HepG2 (cell line): ENCODE measurements around the gene SMARCA4. TPM values are rescaled to one million over a fixed set of nuclear protein-coding genes. Genes with fewer than 3 reads are reported as not detected.

ENCODE experiments used
- ATAC-seq: fragments of 200-7000 bp; cut with Tn5 transposase; 3 replicates; pipeline ENCODE4 v1.9.1; 2020; ENCODE audit warnings: mild to moderate bottlenecking, moderate library complexity
- BruUV-seq: library from RNA; stranded (reverse); fragments of 400-500 nt; replicated peaks from 2 replicates; lab custom pipeline; 2021; lab: Mats Ljungman, UMichigan
- CTCF ChIA-PET: fragments of 300-600 bp; formaldehyde crosslinking; extraction: SDS; loops from one replicate; lab custom pipeline; 2021; ENCODE audit warnings: low total read pairs, inconsistent platforms, low intra/inter-chr PET ratio; lab: Yijun Ruan, JAX
- POLR2A ChIA-PET: fragments of 350-600 bp; sonication (Branson Sonifier 250); formaldehyde crosslinking; loops from one replicate; lab custom pipeline; 2020; ENCODE audit warnings: antibody characterized with exemption, inconsistent platforms; lab: Yijun Ruan, JAX
- DNase-seq: peaks from one replicate; pipeline ENCODE4 v3.0.0-alpha.2; 2015; ENCODE audit warnings: low spot score
- FAIRE-seq: peaks from 3 replicates; lab custom pipeline; 2011; peaks lifted over from hg19 to GRCh38; lab: Jason Lieb, UNC
- H2AFZ ChIP-seq: one replicate; pipeline ENCODE4 v1.6.1; 2011; ENCODE audit warnings: low read length, inconsistent platforms
- H3K27ac ChIP-seq: fragments of 300-600 bp; 3 replicates; pipeline ENCODE4 v1.8.0; 2011; ENCODE audit warnings: mixed run types, mild to moderate bottlenecking, mixed read lengths, low read length, inconsistent platforms; ENCODE audit not compliant: insufficient read depth; ENCODE audit errors: extremely low read length
- H3K27me3 ChIP-seq, 2 experiments: fragments of 200-600 bp in 1 of 2; 2 replicates in 1 of 2; 3 replicates in 1 of 2; pipeline versions ENCODE4 v1.6.0 to v1.8.0; 2011; ENCODE audit warnings: low read length in 2 of 2, mild to moderate bottlenecking in 2 of 2, moderate library complexity in 2 of 2, inconsistent platforms in 1 of 2; ENCODE audit not compliant: insufficient read depth in 2 of 2, control insufficient read depth in 1 of 2
- H3K36me3 ChIP-seq, 2 experiments: fragments of 200-600 bp in 1 of 2; replicated peaks in 1 of 2; 2 replicates in 1 of 2; 3 replicates in 1 of 2; pipeline versions ENCODE4 v1.5.1 to v1.8.0; 2011; ENCODE audit warnings: low read length in 2 of 2, inconsistent platforms in 1 of 2; ENCODE audit not compliant: insufficient read depth in 2 of 2, control insufficient read depth in 1 of 2
- H3K4me1 ChIP-seq: 2 replicates; pipeline ENCODE4 v1.5.1; 2012; ENCODE audit warnings: low read length, inconsistent platforms; ENCODE audit not compliant: insufficient read depth
- H3K4me2 ChIP-seq: 2 replicates; pipeline ENCODE4 v1.6.0; 2011; ENCODE audit warnings: low read depth, low read length, inconsistent platforms
- H3K4me3 ChIP-seq, 3 experiments: fragments of 200-600 bp in 1 of 3; sonication (generic), shearing (Covaris generic) in 1 of 3; replicated peaks in 1 of 3; 2 replicates each; pipeline ENCODE4 v1.5.1; 2011 to 2016; ENCODE audit warnings: low read length in 3 of 3, inconsistent platforms in 2 of 3, low read depth in 2 of 3, mild to moderate bottlenecking in 2 of 3, control low read depth in 1 of 3, mixed read lengths in 1 of 3; ENCODE audit not compliant: insufficient read depth in 1 of 3
- H3K79me2 ChIP-seq: one replicate; pipeline ENCODE4 v1.6.1; 2011; ENCODE audit warnings: low read length, inconsistent platforms; ENCODE audit not compliant: insufficient read depth
- H3K9ac ChIP-seq: 2 replicates; pipeline ENCODE4 v1.6.0; 2011; ENCODE audit warnings: mild to moderate bottlenecking, low read depth, low read length, inconsistent platforms; ENCODE audit not compliant: insufficient read depth
- H3K9me3 ChIP-seq: 2 replicates; pipeline ENCODE4 v1.5.1; 2012; ENCODE audit warnings: mild to moderate bottlenecking, low read length
- H4K20me1 ChIP-seq: 2 replicates; pipeline ENCODE4 v1.6.0; 2011; ENCODE audit warnings: inconsistent platforms, mild to moderate bottlenecking, low read length, moderate library complexity; ENCODE audit not compliant: insufficient read depth
- BCL6 ChIP-seq: IDR thresholded peaks from 2 replicates; pipeline ENCODE4 v1.6.1; 2016; ENCODE audit warnings: missing genetic modification reagents, missing compliant biosample characterization
- CC2D1A ChIP-seq: sonication (generic); formaldehyde crosslinking; IDR thresholded peaks from 2 replicates; pipeline ENCODE4 v1.8.1; 2023; ENCODE audit warnings: mild to moderate bottlenecking, missing genetic modification reagents
- CEBPG ChIP-seq: IDR thresholded peaks from 2 replicates; pipeline ENCODE4 v1.6.1; 2016
- EHMT2 ChIP-seq: fragments of 200-600 bp; sonication (generic); IDR thresholded peaks from 2 replicates; pipeline ENCODE4 v1.7.0; 2017; ENCODE audit warnings: antibody characterized with exemption, low read depth, low read length, borderline replicate concordance
- GFI1 ChIP-seq: sonication (generic); formaldehyde crosslinking; IDR thresholded peaks from 2 replicates; pipeline ENCODE4 v1.5.0; 2020; ENCODE audit warnings: missing genetic modification reagents, mild to moderate bottlenecking, borderline replicate concordance
- HINFP ChIP-seq: sonication (generic); formaldehyde crosslinking; IDR thresholded peaks from 2 replicates; pipeline ENCODE4 v1.4.0; 2020; ENCODE audit warnings: low read depth, mild to moderate bottlenecking, missing genetic modification reagents
- HOXD1 ChIP-seq: sonication (generic); formaldehyde crosslinking; IDR thresholded peaks from 2 replicates; pipeline ENCODE4 v1.5.0; 2020; ENCODE audit warnings: missing genetic modification reagents
- PRMT3 ChIP-seq: sonication (generic); formaldehyde crosslinking; IDR thresholded peaks from 2 replicates; pipeline ENCODE4 v1.8.1; 2022; ENCODE audit warnings: low read depth, mild to moderate bottlenecking, moderate library complexity, missing genetic modification reagents, borderline replicate concordance
- PTBP1 ChIP-seq: fragments of 200-400 bp; formaldehyde crosslinking; IDR thresholded peaks from 2 replicates; pipeline ENCODE4 v1.6.1; 2018; ENCODE audit warnings: low read length, low read depth; ENCODE audit not compliant: poor library complexity, severe bottlenecking
- SRY ChIP-seq: sonication (generic); formaldehyde crosslinking; IDR thresholded peaks from 2 replicates; pipeline ENCODE4 v1.8.0; 2022; ENCODE audit warnings: mild to moderate bottlenecking, missing genetic modification reagents
- ZIK1 ChIP-seq: sonication (generic); formaldehyde crosslinking; IDR thresholded peaks from 2 replicates; pipeline ENCODE4 v1.5.0; 2020; ENCODE audit warnings: mild to moderate bottlenecking, low read depth, missing genetic modification reagents, borderline replicate concordance
- ZNF12 ChIP-seq: sonication (generic); formaldehyde crosslinking; IDR thresholded peaks from 2 replicates; pipeline ENCODE4 v1.5.0; 2020; ENCODE audit warnings: missing genetic modification reagents
- ZNF253 ChIP-seq: sonication (generic); formaldehyde crosslinking; IDR thresholded peaks from 2 replicates; pipeline ENCODE4 v1.8.0; 2022; ENCODE audit warnings: mild to moderate bottlenecking, missing genetic modification reagents, borderline replicate concordance
- ZNF768 ChIP-seq: sonication (generic); formaldehyde crosslinking; IDR thresholded peaks from 2 replicates; pipeline ENCODE4 v1.4.0; 2020; ENCODE audit warnings: missing genetic modification reagents
- WGBS: methylation state at CpG from one replicate; pipeline ENCODE4 v1.1.6; 2017; ENCODE audit warnings: low lambda C conversion rate; 5-methylcytosine and 5-hydroxymethylcytosine counted together
- in situ Hi-C: cut with HindIII; loops from 2 replicates; pipeline ENCODE4 v1.10.0; 2017; ENCODE audit warnings: low pct_unique_long_range_greater_than_20kb; ENCODE audit not compliant: extremely low pct_ligation_motif_present
- intact Hi-C: fragments of 100-400 bp; cut with micrococcal nuclease; formaldehyde crosslinking; loops from one replicate; pipeline ENCODE4 v1.10.0; 2022; ENCODE audit not compliant: unreplicated experiment
- polyA plus RNA-seq, 8 experiments: library from polyadenylated mRNA; depleted of rRNA in 3 of 8; stranded (reverse) in 7 of 8; unstranded in 1 of 8; fragments of >200 nt; fragmentation: Illumina TruSeq in 4 of 8; extraction: Trizol in 4 of 8; gene quantifications; 2 replicates each; pipeline versions ENCODE4 v1.2.1 to v1.2.3, GENCODE V29; 2011 to 2016; ENCODE audit warnings: low read depth in 4 of 8, missing spikeins in 1 of 8, mixed read lengths in 1 of 8; ENCODE audit not compliant: insufficient read depth in 1 of 8
- total RNA-seq, 5 experiments: library from RNA; depleted of rRNA; stranded (reverse); fragments of >200 nt; fragmentation: Illumina TruSeq; extraction: Trizol; gene quantifications; 2 replicates each; pipeline ENCODE4 v1.2.3, GENCODE V29; 2016; ENCODE audit warnings: low read depth in 1 of 5
- TF ChIP-seq, protein P1 (sequence below): sonication (generic); formaldehyde crosslinking; IDR thresholded peaks from 2 replicates; pipeline ENCODE4 v1.5.0; 2020; ENCODE audit warnings: missing genetic modification reagents

Gene SMARCA4
- total and polyA plus RNA-seq, 2 of the 13 experiments (the other 11 are each of a cell fraction or from before 2014, with no cell fraction given) = 25.4 to 45.9 TPM

DNA sequence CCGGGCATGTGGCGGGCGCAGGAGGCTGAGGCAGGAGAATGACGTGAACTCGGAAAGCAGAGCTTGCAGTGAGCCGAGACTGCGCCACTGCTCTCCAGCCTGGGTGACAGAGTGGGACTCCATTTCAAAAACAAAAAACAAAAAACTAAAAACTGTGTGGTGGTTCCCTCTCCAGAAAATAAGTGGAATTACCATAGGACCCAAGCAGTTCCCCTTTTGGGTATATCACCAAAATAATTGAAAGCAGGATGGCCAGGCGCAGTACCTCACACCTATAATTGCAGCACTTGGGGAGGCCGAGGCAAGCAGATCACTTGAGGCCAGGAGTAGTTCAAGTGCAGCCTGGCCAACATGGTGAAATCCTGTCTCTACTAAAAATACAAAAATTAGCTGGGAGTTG lies 112.7 kb downstream of the SMARCA4 start:
- ATAC-seq = no peak
- no peak overlapping the region for H3K4me3 ChIP-seq
- peaks cover 37% of the 10 kb centered on the region for H3K4me1 ChIP-seq
- H3K36me3 ChIP-seq = no peaks in the 10 kb centered on the region
- no peak for DNase-seq
- H3K4me2 ChIP-seq = no peak overlapping the region
- POLR2A ChIA-PET = no interaction called here
- CTCF ChIA-PET = no interaction called here
- no peaks in the 10 kb centered on the region for H3K27me3 ChIP-seq
- no peak overlapping the region for H3K9ac ChIP-seq
- TF ChIP-seq PTBP1 (no peak), ZNF768 (no peak), GFI1 (CRISPR knock-in tag) (no peak), HINFP (CRISPR knock-in tag) (no peak), EHMT2 (no peak), SRY (no peak), BCL6 (CRISPR knock-in tag) (no peak), CC2D1A (CRISPR knock-in tag) (no peak), ZNF12 (CRISPR knock-in tag) (no peak), HOXD1 (CRISPR knock-in tag) (no peak), PRMT3 (CRISPR knock-in tag) (no peak), ZIK1 (CRISPR knock-in tag) (no peak), CEBPG (no peak), ZNF253 (CRISPR knock-in tag) (no peak)
- TF ChIP-seq, protein P1, sequence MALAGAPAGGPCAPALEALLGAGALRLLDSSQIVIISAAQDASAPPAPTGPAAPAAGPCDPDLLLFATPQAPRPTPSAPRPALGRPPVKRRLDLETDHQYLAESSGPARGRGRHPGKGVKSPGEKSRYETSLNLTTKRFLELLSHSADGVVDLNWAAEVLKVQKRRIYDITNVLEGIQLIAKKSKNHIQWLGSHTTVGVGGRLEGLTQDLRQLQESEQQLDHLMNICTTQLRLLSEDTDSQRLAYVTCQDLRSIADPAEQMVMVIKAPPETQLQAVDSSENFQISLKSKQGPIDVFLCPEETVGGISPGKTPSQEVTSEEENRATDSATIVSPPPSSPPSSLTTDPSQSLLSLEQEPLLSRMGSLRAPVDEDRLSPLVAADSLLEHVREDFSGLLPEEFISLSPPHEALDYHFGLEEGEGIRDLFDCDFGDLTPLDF = no peak
- no peak overlapping the region for H2AFZ ChIP-seq
- no peak for FAIRE-seq
- intact Hi-C loops = no loop called here
- H3K27ac ChIP-seq = no peak overlapping the region
- H4K20me1 ChIP-seq = no peaks in the 10 kb centered on the region
- no peaks in the 10 kb centered on the region for H3K79me2 ChIP-seq
- WGBS = 89% methylated on average over 9 of the region's 9 CpGs
- no TSS peak for BruUV-seq
- H3K9me3 ChIP-seq = no peaks in the 10 kb centered on the region
- in situ Hi-C loops = no loop called here
